COLO668 (cell line): ENCODE data around the gene SCML2.
"Not testable (repeated sequence)": the region's sequence is repeated elsewhere in the genome, so short reads cannot be mapped to it uniquely, and the experiment has no call there.

Experiments
- DNase-seq: peaks from one replicate; lab custom pipeline; 2025; ENCODE audit not compliant: unreplicated experiment; lab: John Stamatoyannopoulos, UW

The SCML2 gene

GRCh38 chrX:18272222-18272621 lies 82.3 kb downstream of the SCML2 start:
- DNase-seq: no peak

DNA sequence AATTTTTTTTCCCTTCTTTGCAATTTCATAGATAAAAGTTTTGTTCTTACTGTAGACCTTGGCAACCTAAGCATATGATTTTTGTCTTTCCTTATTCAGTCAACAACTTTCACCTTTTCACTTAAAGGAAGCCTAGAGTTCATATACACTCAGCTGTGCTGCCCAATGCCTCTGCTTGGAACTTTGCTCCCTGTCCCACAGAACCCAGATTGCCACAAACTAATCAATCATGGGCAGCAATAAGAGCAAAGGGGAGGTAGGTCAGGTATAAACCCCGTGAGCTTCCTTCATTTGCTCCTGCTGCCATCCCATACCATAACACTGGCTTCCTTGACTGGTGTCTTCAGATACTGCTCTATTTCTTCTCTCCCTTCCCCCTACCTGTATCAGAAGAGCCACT lies 82.8 kb downstream of the SCML2 start:
- no peak for DNase-seq

DNA sequence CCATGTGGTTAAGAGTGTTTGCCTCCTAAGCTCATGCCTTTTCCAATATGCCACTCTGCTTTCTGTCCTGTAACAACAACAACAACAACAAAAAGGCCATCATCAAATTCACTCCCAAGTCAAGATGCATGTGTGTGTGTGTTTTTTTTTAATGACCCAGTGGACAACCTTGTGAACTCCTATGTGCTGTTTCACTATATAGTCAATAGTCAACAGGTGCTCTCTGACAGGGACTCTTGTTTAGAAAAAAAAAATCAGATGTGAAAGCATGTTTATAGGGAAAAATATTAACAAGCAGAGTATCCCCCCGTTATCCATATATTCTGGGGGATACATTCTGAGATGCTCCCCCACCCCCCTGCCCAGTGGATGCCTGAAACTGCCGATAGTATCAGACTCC lies 83.2 kb downstream of the SCML2 start:
- no peak for DNase-seq

DNA sequence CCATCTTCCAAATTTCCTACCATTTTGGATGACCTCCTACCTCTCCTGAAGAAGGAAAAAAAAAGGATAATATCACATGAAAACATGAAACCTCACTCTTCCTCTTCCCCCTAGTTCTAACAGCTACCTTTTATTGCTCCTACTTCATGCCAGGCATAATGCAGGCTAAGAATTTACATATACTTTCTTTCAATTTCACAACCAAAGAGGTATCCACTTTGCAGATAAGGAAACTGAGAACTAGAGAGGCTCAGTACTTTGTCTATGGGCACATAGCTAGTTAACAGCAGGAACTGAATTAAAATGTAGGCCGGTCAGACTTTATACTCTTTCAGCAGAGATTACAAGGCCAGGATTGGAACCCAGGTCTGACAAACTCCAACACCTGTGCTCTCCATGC lies 99.4 kb downstream of the SCML2 start:
- DNase-seq: no peak

DNA sequence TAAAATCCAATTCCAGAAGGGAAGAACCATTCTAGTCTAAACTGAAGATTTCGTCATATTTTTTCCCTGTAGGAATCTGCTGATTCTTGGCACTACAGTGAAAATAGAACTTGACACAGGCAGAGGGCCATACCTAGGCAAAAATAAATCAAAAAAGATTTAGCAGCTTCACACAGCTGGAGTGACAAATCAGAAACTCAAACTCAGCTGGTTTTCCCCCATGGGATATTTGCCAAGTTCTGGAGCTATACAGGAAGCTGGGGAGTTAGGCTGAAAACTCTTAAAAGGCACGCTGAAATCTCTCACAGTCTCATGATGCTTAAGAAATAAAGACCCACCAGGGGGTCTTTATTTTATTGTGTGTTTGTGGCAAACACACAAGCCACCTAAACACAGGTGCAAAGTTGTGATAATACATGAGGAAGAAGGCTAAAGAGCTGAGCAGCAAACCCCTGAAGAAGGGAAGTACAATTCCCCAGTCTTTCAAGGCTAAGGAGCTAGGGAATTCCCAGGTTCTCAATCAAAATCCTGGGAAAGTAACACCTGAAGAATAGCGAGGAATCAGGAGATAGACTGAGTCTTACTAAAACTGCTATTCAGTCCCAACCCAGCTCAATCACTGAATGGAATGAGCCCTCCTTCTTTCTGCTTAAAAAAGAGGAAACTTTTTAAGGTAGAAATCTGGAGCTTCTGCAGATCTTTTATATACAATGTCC lies 101.7 kb downstream of the SCML2 start:
- DNase-seq: no peak

DNA sequence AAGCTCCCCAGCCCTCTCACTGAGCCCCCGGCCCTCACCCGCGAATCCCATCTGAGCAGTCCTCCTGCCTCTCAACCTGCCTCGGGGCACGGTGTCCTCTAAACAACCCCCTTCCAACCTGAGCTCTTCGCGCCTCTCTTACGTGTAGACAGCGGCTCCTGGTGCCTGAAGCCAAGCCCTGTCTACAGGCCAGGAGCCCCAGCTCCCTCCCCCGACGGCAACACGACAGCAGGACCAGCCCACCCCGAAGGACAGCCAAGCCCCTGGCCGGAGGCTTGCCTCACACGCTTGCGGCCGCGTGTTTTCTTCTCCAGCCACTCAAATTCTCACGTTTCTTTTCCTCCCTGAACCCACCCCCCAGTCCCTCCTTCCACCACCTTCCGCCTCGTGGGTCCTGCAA lies 124.8 kb downstream of the SCML2 start:
- not testable (repeated sequence) for DNase-seq

- DNase-seq: no peak
Measured at GRCh38 chrX:18228069-18228468, 126.4 kb downstream of the SCML2 start.

- DNase-seq: no peak
Measured at GRCh38 chrX:18227458-18227857, 127.0 kb downstream of the SCML2 start.

DNA sequence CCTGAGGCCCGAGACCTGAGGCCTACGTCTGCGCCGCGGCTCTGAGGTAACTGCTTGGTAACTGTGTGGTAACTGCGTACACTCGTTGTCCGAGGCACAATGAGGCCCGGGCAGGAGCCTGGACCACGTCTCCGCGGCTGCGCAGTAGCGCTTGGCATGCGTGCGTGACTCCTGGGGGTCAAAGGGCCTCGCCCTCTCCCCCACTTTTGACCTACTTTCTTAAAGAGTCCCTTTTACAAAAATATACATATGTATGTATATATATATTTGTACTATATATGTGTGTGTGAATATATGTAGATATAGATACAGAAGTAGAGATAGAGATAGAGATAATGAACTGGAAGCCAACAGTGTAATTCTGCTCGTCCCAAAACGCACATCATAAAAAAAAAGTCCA lies 133.7 kb downstream of the SCML2 start, which contains the start of gene BEND2:
Gene BEND2 (minus strand): TSS at position 101 of the 400 bp plus-strand sequence. CDS start 136 bp downstream, outside the sequence.
- no peak for DNase-seq

- DNase-seq: no peak
Measured at GRCh38 chrX:18210470-18210869, 144.0 kb downstream of the SCML2 start.

DNA sequence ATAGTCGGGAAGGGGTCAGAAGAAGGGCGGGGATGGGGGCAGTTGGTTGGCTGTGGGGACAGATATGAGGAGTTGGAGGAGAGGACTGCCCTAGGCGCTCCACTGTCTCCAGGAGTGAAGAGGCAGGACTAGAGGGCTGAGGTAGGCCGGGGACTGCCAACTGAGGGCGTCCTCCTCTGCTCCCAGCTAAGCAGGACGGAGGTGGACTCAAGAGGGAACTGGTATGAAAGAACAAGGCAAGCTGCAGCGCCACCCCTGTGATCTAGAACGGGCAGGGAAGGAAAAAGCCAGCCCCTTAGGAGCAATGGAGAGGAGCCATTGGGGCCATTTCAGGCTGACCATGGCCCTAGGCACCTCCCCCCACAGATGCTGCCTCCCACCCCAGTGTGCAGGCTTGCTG lies 147.8 kb downstream of the SCML2 start:
- no peak for DNase-seq

- DNase-seq: no peak
Measured at GRCh38 chrX:18203631-18204030, 150.9 kb downstream of the SCML2 start.

DNA sequence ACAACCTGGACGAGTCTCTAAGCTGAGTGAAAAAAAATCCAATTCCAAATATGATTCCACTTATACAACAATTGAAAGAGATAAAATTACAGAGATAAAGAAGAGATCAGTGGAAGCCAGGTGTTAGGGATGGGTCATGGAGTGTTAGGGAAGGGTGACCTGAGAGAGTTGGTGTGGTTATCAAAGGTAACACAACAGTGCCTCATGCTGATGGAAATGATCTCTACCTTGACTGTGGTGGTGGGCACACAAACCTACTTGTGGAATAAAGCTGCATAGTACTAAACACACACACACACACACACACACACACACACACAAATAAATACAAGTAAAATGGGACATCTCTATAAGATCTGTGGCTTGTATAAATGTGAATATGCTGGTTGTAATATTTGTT lies 159.8 kb downstream of the SCML2 start:
- DNase-seq: peak; percentile 31
